Activated CD4-positive, alpha-beta T cell treated with anti-CD3 and anti-CD28 coated beads, Interleukin-2, amount 50 U/mL, for 24 hours (primary cell): Measurements from ENCODE around the gene GJD4.

Source experiments
- DNase-seq, 2 donors: peaks; one replicate each; pipeline ENCODE4 v3.0.0-alpha.2; 2020; ENCODE audit warnings: low read depth in 1 of 2, low spot score in 1 of 2

The GJD4 gene

DNA sequence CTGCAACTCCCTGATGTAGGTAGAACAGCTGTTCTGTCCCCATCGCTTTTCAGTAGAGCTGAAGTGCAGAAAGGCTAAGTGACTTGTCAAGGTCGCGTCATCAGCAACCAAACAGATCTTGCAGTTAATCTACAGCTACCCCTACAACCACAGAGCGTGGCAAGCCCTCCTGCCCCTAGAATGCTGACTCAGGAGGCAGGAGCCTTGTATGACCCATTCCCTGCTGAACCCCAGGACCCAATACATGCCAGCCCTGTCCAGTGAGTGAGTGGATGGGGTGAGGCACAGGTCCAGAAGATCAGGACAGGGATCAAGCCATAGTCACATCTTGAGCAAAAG is 26.6 kb upstream of the GJD4 start:
- DNase-seq, result no peak

DNA sequence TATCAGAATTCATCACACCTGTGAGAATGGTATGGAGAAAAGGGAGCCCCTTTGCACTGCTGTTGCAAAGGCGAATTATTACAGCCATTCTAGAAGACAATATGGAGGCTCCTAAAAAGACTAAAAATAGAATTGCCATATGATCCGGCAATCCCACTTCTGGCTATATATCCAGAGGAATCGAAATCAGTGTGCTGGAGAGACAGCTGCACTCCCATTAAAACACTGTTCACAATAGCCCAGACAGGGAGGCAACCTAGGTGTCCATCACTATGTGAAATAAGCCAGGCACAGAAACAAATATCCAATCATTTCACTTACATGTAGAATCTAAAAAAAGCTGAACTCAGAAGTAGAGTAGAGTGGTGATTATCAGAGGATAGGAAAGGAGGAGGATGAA is 26.0 kb upstream of the GJD4 start:
- no peak for DNase-seq

- no peak for DNase-seq
Observed at GRCh38 chr10:35579726-35580422, 25.3 kb upstream of the GJD4 start.

DNA sequence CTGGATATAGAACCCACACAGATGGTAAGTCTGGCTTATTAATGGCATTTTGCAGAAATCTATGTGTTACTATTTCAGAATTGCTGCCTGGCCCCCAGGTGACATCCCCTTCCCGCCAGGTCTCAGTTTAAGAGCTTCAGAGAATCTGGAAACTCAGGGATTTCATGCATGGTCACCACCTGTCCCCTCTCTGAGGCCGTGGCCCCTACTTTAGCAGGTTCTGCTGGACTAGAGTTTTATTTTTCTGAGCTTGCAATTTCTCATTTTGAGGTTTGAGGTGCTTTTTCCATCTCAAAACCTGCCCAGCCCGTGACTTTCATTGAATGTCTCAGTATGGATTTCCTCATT is 24.7 kb upstream of the GJD4 start:
- no peak for DNase-seq

- no peak for DNase-seq
Observed at GRCh38 chr10:35581655-35582054, 23.5 kb upstream of the GJD4 start.

- no peak for DNase-seq
Observed at GRCh38 chr10:35584946-35585345, 20.2 kb upstream of the GJD4 start.

GRCh38 chr10:35585356-35585755 is 19.8 kb upstream of the GJD4 start:
- no peak for DNase-seq

GRCh38 chr10:35585903-35586535 is 19.1 kb upstream of the GJD4 start:
- DNase-seq, result no peak

DNA sequence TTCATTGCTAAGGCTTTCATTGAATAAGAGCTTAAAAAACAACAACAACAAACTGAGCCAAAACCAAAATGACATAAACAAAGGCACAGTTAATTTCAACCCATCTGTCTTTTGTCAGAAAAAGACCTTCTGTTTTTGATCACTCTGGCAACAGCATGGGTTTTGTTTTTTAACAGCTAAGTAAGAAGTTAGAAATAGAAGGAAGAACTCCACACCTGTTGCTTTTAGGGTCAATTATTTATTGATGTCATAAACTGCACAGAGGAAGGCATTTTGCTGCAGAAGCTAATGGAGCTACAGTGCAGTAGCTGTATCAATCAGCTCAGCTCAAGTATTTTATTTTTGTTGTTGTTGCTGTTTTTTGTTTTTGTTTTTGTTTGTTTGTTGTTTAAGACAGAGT is 16.3 kb upstream of the GJD4 start:
- DNase-seq, result no peak

DNA sequence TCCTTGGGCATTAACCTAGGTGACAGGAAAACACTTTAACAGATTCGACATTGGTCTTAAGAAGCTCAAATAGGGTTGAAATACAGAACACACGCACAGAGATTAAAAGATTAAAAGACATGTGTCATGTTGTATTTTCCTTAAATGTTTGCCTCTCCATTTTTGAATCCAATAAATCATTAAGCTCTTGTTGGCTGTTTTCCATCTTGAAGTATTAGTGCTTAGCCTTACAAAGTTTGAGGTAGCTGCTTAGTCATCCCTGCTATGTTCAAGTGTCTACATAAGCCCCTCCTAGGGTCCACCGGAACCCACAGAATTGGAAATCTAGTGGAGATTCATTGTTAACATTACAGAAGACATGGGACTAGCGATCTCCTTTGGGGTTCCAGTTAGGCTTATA is 12.7 kb upstream of the GJD4 start:
- DNase-seq, result no peak

GRCh38 chr10:35594115-35595079 is 10.7 kb upstream of the GJD4 start:
- DNase-seq, result no peak

GRCh38 chr10:35595106-35595505 is 10.0 kb upstream of the GJD4 start:
- DNase-seq, result no peak

DNA sequence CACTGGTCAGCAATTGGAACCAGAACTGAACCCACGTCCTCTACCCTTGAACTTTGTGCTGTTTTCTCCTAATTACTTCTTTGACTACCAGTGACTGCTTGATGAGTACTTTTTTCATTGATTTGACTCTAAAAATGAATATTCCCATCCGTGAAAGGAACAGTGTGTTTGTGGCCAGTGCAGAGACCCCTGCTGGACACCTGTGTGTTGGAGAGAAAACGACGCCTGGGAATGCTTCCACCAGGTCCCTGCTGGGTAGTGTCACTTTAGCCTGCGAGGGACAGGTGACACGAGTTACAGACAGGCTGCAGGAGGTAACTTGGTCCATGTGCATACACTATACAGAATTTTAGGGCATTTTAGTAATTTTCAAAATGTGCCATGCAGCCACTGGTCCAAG is 6.8 kb upstream of the GJD4 start:
- DNase-seq, result no peak

GRCh38 chr10:35600193-35600592 is 4.9 kb upstream of the GJD4 start:
- no peak for DNase-seq

DNA sequence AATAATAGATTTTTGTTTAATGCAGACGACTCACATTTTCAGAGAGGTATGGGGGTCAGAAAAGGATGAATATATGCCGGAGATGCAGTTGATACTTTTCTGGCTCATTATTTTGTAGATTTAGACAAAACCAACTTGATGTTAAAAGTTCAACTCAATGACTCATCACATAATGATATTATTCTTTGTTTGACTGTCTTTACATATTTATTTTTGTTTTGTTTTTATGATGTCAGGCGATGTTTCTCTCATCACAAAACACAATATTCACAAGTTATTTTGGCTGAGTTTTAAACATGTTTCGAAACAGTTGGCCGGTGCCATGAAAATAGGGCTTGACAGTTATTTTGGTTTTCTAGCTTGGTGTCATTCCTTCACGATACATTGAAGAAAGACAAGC is 1.3 kb downstream of the GJD4 start:
- DNase-seq, result no peak

DNA sequence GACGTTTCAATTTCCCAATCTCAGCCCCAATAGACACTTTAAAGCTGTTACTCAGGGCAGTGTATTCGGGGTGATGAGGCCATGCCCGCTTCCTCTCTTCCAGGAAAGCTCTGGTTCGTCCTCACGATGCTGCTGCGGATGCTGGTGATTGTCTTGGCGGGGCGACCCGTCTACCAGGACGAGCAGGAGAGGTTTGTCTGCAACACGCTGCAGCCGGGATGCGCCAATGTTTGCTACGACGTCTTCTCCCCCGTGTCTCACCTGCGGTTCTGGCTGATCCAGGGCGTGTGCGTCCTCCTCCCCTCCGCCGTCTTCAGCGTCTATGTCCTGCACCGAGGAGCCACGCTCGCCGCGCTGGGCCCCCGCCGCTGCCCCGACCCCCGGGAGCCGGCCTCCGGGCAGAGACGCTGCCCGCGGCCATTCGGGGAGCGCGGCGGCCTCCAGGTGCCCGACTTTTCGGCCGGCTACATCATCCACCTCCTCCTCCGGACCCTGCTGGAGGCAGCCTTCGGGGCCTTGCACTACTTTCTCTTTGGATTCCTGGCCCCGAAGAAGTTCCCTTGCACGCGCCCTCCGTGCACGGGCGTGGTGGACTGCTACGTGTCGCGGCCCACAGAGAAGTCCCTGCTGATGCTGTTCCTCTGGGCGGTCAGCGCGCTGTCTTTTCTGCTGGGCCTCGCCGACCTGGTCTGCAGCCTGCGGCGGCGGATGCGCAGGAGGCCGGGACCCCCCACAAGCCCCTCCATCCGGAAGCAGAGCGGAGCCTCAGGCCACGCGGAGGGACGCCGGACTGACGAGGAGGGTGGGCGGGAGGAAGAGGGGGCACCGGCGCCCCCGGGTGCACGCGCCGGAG is 2.6 kb downstream of the GJD4 start:
- no peak for DNase-seq

GRCh38 chr10:35608328-35608672 is 3.2 kb downstream of the GJD4 start:
- DNase-seq, result no peak

- no peak for DNase-seq
Observed at GRCh38 chr10:35611750-35612149, 6.6 kb downstream of the GJD4 start.

DNA sequence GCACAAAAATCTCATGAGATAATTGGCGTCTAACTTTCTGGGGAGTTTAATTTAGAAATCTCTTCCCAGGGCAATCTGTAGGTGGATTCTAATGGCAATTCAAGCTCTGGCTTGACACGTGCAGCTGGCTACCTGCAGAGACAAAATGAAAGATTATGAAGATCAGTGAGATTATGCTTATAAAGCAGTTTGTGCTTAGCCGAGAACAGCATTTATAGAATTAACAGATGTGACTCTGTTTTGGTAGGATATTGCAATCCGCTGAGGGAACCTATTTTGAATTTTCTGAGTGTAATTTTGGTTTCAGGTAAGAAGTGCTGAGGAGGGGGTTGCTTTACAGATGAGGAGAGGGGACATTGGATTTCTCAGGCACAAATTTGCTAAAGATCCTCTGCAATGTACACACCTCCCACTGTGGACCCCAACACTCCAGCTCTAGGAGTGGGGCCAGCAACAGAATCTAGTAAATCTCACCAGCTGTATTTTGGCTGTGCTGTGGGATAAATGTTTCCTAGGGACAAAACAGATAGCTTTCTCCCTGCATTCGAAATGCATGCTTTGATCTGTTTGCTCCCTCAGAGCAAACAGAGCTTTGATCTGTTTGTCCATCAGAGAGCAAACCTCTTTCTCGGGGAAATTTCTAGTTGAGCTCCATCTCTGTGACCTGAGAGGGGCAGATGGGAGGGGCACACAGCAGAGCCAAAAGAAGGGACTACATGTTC is 7.4 kb downstream of the GJD4 start:
- no peak for DNase-seq

DNA sequence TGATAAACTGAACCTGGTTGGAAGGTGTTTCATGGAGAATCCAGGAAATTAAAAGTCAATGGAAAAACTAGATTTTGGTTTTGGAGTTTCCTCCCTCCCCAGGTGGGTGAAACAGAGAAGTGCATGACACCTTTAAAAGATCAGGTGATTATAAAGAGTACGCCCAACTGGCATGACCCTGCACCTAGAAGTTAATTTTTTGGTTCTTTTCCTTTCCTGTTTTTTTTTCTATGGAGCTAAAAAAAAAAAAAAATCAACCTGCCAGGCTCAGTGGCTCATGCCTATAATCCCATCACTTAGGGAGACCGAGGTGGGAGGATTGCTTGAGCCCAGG is 7.9 kb downstream of the GJD4 start:
- DNase-seq, result no peak
